AG09309 (cell line): ENCODE results near the gene MREG.

ENCODE experiments used
- DNase-seq: peaks from one replicate; pipeline ENCODE4 v3.0.0-alpha.2; 2010; ENCODE audit warnings: low read depth
- H3K4me3 ChIP-seq: 2 replicates; pipeline ENCODE4 v1.5.1; 2011; ENCODE audit warnings: mild to moderate bottlenecking, low read depth, low read length, moderate library complexity; ENCODE audit not compliant: control insufficient read depth
- CTCF ChIP-seq: IDR thresholded peaks from 2 replicates; pipeline ENCODE4 v1.5.1; 2011; ENCODE audit warnings: mild to moderate bottlenecking, low read depth, low read length, inconsistent platforms; ENCODE audit not compliant: insufficient read depth, control insufficient read depth; ENCODE audit errors: missing control alignments

The MREG gene

GRCh38 chr2:215919624-215920243 is 93.6 kb downstream of the MREG start:
- DNase-seq = no peak
- no peak for TF ChIP-seq CTCF
- H3K4me3 ChIP-seq = no peak overlapping the region

- TF ChIP-seq CTCF = no peak
- no peak for DNase-seq
- no peak overlapping the region for H3K4me3 ChIP-seq
Observed at GRCh38 chr2:215918901-215919599, 94.3 kb downstream of the MREG start.

GRCh38 chr2:215917953-215918620 is 95.3 kb downstream of the MREG start:
- H3K4me3 ChIP-seq = no peak overlapping the region
- TF ChIP-seq CTCF = no peak
- DNase-seq = peak; percentile 75

GRCh38 chr2:215915441-215915840 is 97.9 kb downstream of the MREG start:
- DNase-seq = no peak
- TF ChIP-seq CTCF = no peak
- H3K4me3 ChIP-seq = no peak overlapping the region

GRCh38 chr2:215914777-215915165 is 98.6 kb downstream of the MREG start:
- H3K4me3 ChIP-seq = no peak overlapping the region
- no peak for DNase-seq
- TF ChIP-seq CTCF = no peak

GRCh38 chr2:215914054-215914776 is 99.1 kb downstream of the MREG start:
- TF ChIP-seq CTCF = no peak
- no peak overlapping the region for H3K4me3 ChIP-seq
- DNase-seq = no peak
